ENCODE data around the gene PACRG. TPM values are rescaled to one million over a fixed set of nuclear protein-coding genes. Genes with fewer than 3 reads are reported as not detected.

The PACRG gene
- polyA plus RNA-seq, 1 donor from 2014 or later: 16.6 TPM

DNA sequence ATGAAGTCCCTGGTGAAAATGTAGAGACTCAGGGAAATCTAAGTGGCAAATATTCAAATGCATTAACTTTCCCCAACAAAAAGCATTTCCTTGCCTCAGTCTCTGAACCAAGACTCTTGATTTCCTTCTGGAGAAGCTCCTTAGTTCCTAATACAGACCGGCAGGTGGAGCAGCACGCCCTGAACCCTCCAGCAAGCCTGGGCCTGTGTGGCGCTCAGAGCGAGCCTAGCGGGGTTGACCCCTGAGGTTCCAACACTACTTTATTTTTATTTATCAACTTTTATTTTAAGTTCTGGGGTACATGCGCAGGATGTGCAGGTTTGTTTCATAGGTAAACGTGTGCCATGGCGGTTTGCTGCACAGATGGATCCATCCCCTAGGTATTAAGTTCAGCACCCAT, 50.8 kb downstream of the PACRG start:
- H3K4me2 ChIP-seq (ENCODE audit: low read length): no peak overlapping the region

GRCh38 chr6:162785632-162786242, 58.0 kb downstream of the PACRG start:
- Histone ChIP-seq H3K4me2 (ENCODE audit: low read length) (no peak overlapping the region), H3K9me2 (ENCODE audit: insufficient read depth, low read length) (no peaks in the 10 kb centered on the region), H3K9ac (ENCODE audit: low read length) (no peak overlapping the region), H3K9me3 (ENCODE audit: low read length) (peaks cover 4% of the 10 kb centered on the region), H3K27ac (ENCODE audit: low read length) (no peak overlapping the region), H3F3A (ENCODE audit: insufficient read depth, low read length, poor library complexity, severe bottlenecking) (no peaks in the 10 kb centered on the region), H3K36me3 (ENCODE audit: insufficient read depth, low read length) (no peaks in the 10 kb centered on the region), H3K4me3 (ENCODE audit: low read length) (no peak overlapping the region), H3K27me3 (ENCODE audit: insufficient read depth, low read depth, low read length) (no peaks in the 10 kb centered on the region), H2AFZ (ENCODE audit: low read depth, low read length) (no peak overlapping the region), H3K79me2 (replicated peaks; ENCODE audit: insufficient read depth, low read length) (no peaks in the 10 kb centered on the region), H4K20me1 (ENCODE audit: insufficient read depth) (no peaks in the 10 kb centered on the region)
- TF ChIP-seq, protein P1, sequence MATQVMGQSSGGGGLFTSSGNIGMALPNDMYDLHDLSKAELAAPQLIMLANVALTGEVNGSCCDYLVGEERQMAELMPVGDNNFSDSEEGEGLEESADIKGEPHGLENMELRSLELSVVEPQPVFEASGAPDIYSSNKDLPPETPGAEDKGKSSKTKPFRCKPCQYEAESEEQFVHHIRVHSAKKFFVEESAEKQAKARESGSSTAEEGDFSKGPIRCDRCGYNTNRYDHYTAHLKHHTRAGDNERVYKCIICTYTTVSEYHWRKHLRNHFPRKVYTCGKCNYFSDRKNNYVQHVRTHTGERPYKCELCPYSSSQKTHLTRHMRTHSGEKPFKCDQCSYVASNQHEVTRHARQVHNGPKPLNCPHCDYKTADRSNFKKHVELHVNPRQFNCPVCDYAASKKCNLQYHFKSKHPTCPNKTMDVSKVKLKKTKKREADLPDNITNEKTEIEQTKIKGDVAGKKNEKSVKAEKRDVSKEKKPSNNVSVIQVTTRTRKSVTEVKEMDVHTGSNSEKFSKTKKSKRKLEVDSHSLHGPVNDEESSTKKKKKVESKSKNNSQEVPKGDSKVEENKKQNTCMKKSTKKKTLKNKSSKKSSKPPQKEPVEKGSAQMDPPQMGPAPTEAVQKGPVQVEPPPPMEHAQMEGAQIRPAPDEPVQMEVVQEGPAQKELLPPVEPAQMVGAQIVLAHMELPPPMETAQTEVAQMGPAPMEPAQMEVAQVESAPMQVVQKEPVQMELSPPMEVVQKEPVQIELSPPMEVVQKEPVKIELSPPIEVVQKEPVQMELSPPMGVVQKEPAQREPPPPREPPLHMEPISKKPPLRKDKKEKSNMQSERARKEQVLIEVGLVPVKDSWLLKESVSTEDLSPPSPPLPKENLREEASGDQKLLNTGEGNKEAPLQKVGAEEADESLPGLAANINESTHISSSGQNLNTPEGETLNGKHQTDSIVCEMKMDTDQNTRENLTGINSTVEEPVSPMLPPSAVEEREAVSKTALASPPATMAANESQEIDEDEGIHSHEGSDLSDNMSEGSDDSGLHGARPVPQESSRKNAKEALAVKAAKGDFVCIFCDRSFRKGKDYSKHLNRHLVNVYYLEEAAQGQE (IDR thresholded peaks at IDR 0.05; ENCODE audit: borderline replicate concordance): no peak
- TF ChIP-seq SMC3 (conservative IDR thresholded peaks at IDR 0.05; ENCODE audit: poor library complexity) (no peak), POLR2AphosphoS5 (IDR thresholded peaks at IDR 0.05) (no peak), RAD21 (conservative IDR thresholded peaks at IDR 0.05) (no peak), EP300 (conservative IDR thresholded peaks at IDR 0.05; ENCODE audit: poor library complexity, severe bottlenecking) (no peak), EZH2 (IDR thresholded peaks at IDR 0.05; ENCODE audit: borderline replicate concordance, insufficient read depth, low read length, poor library complexity, severe bottlenecking) (no peak), CTCF (IDR thresholded peaks at IDR 0.05; ENCODE audit: poor library complexity, severe bottlenecking) (no peak), TAF1 (IDR thresholded peaks at IDR 0.05; ENCODE audit: low read depth) (no peak)

More for the DNA sequence above, 50.8 kb downstream of the PACRG start:
- no peaks in the 10 kb centered on the region for H3K27me3 ChIP-seq (ENCODE audit: insufficient read depth, low read depth, low read length)
- no peaks in the 10 kb centered on the region for H4K20me1 ChIP-seq (ENCODE audit: insufficient read depth)
- no peaks in the 10 kb centered on the region for H3F3A ChIP-seq (ENCODE audit: insufficient read depth, low read length, poor library complexity, severe bottlenecking)
- no peaks in the 10 kb centered on the region for H3K9me2 ChIP-seq (ENCODE audit: insufficient read depth, low read length)
- TF ChIP-seq, protein P1 (IDR thresholded peaks at IDR 0.05; ENCODE audit: borderline replicate concordance): no peak
- TF ChIP-seq CTCF (IDR thresholded peaks at IDR 0.05; ENCODE audit: poor library complexity, severe bottlenecking) (no peak), EP300 (conservative IDR thresholded peaks at IDR 0.05; ENCODE audit: poor library complexity, severe bottlenecking) (no peak), EZH2 (IDR thresholded peaks at IDR 0.05; ENCODE audit: borderline replicate concordance, insufficient read depth, low read length, poor library complexity, severe bottlenecking) (no peak), MXI1 (conservative IDR thresholded peaks at IDR 0.05; ENCODE audit: poor library complexity, severe bottlenecking) (no peak), TAF1 (IDR thresholded peaks at IDR 0.05; ENCODE audit: low read depth) (no peak), SMC3 (conservative IDR thresholded peaks at IDR 0.05; ENCODE audit: poor library complexity) (no peak), POLR2AphosphoS5 (IDR thresholded peaks at IDR 0.05) (no peak), RAD21 (conservative IDR thresholded peaks at IDR 0.05) (no peak)
- H3K9me3 ChIP-seq (ENCODE audit: low read length): no peaks in the 10 kb centered on the region
- no peak overlapping the region for H3K4me3 ChIP-seq (ENCODE audit: low read length)
- H3K79me2 ChIP-seq (replicated peaks; ENCODE audit: insufficient read depth, low read length): no peaks in the 10 kb centered on the region
- H3K9ac ChIP-seq (ENCODE audit: low read length): no peak overlapping the region
- no peaks in the 10 kb centered on the region for H3K36me3 ChIP-seq (ENCODE audit: insufficient read depth, low read length)
- H2AFZ ChIP-seq (ENCODE audit: low read depth, low read length): no peak overlapping the region
- no peak overlapping the region for H3K27ac ChIP-seq (ENCODE audit: low read length)

All from neural cell (in vitro differentiated cells).